Nephron progenitor cell (in vitro differentiated cells): ENCODE data around the gene NADSYN1.
A peak's percentile ranks its signal among the peaks of the same experiment; 100 is the strongest.

Experiments used
- DNase-seq: peaks from one replicate; pipeline ENCODE4 v3.0.0; 2021
- H3K27ac Mint-ChIP-seq: 2 replicates; pipeline ENCODE4 v1.8.0; 2021; ENCODE audit warnings: mild to moderate bottlenecking, moderate library complexity, mixed read lengths
- H3K27me3 Mint-ChIP-seq: 2 replicates; pipeline ENCODE4 v1.8.0; 2021; ENCODE audit warnings: mild to moderate bottlenecking, low read depth, mixed read lengths; ENCODE audit not compliant: poor library complexity
- H3K36me3 Mint-ChIP-seq: 2 replicates; pipeline ENCODE4 v1.8.0; 2021; ENCODE audit warnings: low read depth, mixed read lengths
- H3K4me1 Mint-ChIP-seq: 2 replicates; pipeline ENCODE4 v1.8.0; 2021; ENCODE audit warnings: mixed read lengths
- H3K4me3 Mint-ChIP-seq: 2 replicates; pipeline ENCODE4 v1.8.0; 2021; ENCODE audit warnings: mild to moderate bottlenecking, moderate library complexity, mixed read lengths
- H3K9me3 Mint-ChIP-seq: 2 replicates; pipeline ENCODE4 v1.8.0; 2021; ENCODE audit warnings: mild to moderate bottlenecking, moderate library complexity, mixed read lengths
- TF ChIP-seq, protein P1 (sequence below): fragments of 200-600 bp; sonication (generic); IDR thresholded peaks from 2 replicates; pipeline ENCODE4 v1.5.0; 2021; ENCODE audit warnings: antibody characterized with exemption

Gene NADSYN1

DNA sequence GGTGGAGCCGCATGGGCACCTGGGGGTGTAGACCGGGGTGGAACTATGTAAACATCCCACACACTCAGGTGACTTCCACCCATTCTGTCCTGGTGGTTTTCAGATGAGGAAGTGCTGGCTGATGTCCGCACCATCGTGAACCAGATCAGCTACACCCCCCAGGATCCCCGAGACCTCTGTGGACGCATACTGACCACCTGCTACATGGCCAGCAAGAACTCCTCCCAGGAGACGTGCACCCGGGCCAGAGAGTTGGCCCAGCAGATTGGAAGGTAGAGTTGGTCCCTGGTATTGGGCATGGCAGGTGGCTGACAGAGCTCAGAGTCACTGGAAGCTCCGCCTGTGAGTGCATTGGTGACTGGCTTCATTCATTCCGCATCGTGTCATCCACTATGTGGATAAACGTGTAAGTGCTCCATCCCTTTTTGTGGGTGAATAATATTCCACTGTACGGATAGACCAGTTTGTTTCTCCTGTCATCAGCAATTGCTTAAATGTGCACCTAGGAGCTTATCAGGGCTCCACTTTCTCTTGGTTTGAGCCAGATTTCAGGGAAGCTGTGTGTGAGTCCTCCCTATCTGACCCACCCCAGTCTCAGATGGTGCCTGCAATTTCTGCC lies 29.9 kb downstream of the NADSYN1 start:
- TF ChIP-seq, protein P1, sequence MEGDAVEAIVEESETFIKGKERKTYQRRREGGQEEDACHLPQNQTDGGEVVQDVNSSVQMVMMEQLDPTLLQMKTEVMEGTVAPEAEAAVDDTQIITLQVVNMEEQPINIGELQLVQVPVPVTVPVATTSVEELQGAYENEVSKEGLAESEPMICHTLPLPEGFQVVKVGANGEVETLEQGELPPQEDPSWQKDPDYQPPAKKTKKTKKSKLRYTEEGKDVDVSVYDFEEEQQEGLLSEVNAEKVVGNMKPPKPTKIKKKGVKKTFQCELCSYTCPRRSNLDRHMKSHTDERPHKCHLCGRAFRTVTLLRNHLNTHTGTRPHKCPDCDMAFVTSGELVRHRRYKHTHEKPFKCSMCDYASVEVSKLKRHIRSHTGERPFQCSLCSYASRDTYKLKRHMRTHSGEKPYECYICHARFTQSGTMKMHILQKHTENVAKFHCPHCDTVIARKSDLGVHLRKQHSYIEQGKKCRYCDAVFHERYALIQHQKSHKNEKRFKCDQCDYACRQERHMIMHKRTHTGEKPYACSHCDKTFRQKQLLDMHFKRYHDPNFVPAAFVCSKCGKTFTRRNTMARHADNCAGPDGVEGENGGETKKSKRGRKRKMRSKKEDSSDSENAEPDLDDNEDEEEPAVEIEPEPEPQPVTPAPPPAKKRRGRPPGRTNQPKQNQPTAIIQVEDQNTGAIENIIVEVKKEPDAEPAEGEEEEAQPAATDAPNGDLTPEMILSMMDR, result no peak
- Mint-ChIP-seq H3K27ac (no peak overlapping the region), H3K9me3 (no peaks in the 10 kb centered on the region), H3K27me3 (no peaks in the 10 kb centered on the region), H3K36me3 (peaks cover 69% of the 10 kb centered on the region), H3K4me1 (peaks cover 11% of the 10 kb centered on the region), H3K4me3 (no peak overlapping the region)
- no peak for DNase-seq

DNA sequence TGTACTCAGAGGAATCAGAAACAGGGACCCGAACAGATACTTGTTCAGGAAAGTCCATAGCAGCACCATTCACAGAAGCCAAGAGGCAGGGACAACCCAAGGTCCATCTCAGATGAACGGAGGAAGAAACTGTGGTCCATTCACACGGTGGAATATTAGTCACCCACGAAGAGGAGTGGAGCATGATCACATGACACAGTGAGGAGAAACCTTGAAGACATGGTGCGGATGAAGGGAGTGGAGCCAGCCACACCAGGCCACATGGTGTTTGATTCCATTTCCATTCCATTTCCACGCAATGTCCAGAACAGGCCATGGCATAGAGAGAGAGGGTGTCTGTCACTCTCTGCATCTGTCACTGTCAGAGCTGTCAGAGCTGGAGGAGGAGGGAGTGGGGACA lies 30.7 kb downstream of the NADSYN1 start:
- Mint-ChIP-seq H3K9me3 (no peaks in the 10 kb centered on the region), H3K27me3 (no peaks in the 10 kb centered on the region), H3K4me3 (no peak overlapping the region), H3K4me1 (peaks cover 16% of the 10 kb centered on the region), H3K36me3 (peaks cover 66% of the 10 kb centered on the region), H3K27ac (peak overlapping the region; percentile 20)
- TF ChIP-seq, protein P1, result no peak
- no peak for DNase-seq

- Mint-ChIP-seq H3K4me1 (peaks cover 23% of the 10 kb centered on the region), H3K27ac (peak overlapping the region; percentile 20), H3K27me3 (no peaks in the 10 kb centered on the region), H3K36me3 (peaks cover 63% of the 10 kb centered on the region), H3K4me3 (no peak overlapping the region), H3K9me3 (no peaks in the 10 kb centered on the region)
- TF ChIP-seq, protein P1, result no peak
- no peak for DNase-seq
Observed at GRCh38 chr11:71484248-71485062, 31.5 kb downstream of the NADSYN1 start.

- peaks cover 28% of the 10 kb centered on the region for H3K4me1 Mint-ChIP-seq
- TF ChIP-seq, protein P1, result no peak
- no peaks in the 10 kb centered on the region for H3K9me3 Mint-ChIP-seq
- no peaks in the 10 kb centered on the region for H3K27me3 Mint-ChIP-seq
- no peak overlapping the region for H3K4me3 Mint-ChIP-seq
- no peak for DNase-seq
- H3K27ac Mint-ChIP-seq, result no peak overlapping the region
- H3K36me3 Mint-ChIP-seq, result peaks cover 57% of the 10 kb centered on the region
Observed at GRCh38 chr11:71485063-71485399, 32.0 kb downstream of the NADSYN1 start.

DNA sequence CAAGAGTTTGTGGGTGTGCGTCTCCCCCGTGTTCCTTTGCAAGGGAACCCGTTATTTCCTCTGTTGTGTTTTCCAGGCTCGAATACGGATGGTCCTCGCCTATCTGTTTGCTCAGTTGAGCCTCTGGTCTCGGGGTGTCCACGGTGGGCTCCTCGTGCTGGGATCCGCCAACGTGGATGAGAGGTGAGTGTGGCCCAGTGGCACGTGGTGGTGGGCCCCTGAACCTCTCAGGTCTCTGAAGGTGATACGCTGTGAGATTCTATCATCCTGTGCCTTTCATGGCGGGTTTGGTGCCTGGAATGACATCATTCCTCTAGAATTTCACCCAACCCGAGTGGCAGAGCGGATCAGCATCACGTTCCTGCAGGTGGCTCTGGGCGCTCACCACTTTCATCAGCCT lies 32.5 kb downstream of the NADSYN1 start:
- H3K4me1 Mint-ChIP-seq, result peaks cover 31% of the 10 kb centered on the region
- peaks cover 56% of the 10 kb centered on the region for H3K36me3 Mint-ChIP-seq
- H3K27ac Mint-ChIP-seq, result no peak overlapping the region
- no peak overlapping the region for H3K4me3 Mint-ChIP-seq
- TF ChIP-seq, protein P1, result no peak
- DNase-seq, result no peak
- no peaks in the 10 kb centered on the region for H3K27me3 Mint-ChIP-seq
- H3K9me3 Mint-ChIP-seq, result no peaks in the 10 kb centered on the region

GRCh38 chr11:71486320-71486719 lies 33.3 kb downstream of the NADSYN1 start:
- peaks cover 2% of the 10 kb centered on the region for H3K27me3 Mint-ChIP-seq
- no peak for DNase-seq
- H3K9me3 Mint-ChIP-seq, result no peaks in the 10 kb centered on the region
- no peak overlapping the region for H3K4me3 Mint-ChIP-seq
- peaks cover 31% of the 10 kb centered on the region for H3K4me1 Mint-ChIP-seq
- no peak overlapping the region for H3K27ac Mint-ChIP-seq
- H3K36me3 Mint-ChIP-seq, result peaks cover 60% of the 10 kb centered on the region
- TF ChIP-seq, protein P1, result no peak
